ENCODE measurements around the gene TH. TPM values are rescaled to one million over a fixed set of nuclear protein-coding genes. Genes with fewer than 3 reads are reported as not detected.

Gene TH
- polyA plus RNA-seq, 1 donor = 1.0 TPM

DNA sequence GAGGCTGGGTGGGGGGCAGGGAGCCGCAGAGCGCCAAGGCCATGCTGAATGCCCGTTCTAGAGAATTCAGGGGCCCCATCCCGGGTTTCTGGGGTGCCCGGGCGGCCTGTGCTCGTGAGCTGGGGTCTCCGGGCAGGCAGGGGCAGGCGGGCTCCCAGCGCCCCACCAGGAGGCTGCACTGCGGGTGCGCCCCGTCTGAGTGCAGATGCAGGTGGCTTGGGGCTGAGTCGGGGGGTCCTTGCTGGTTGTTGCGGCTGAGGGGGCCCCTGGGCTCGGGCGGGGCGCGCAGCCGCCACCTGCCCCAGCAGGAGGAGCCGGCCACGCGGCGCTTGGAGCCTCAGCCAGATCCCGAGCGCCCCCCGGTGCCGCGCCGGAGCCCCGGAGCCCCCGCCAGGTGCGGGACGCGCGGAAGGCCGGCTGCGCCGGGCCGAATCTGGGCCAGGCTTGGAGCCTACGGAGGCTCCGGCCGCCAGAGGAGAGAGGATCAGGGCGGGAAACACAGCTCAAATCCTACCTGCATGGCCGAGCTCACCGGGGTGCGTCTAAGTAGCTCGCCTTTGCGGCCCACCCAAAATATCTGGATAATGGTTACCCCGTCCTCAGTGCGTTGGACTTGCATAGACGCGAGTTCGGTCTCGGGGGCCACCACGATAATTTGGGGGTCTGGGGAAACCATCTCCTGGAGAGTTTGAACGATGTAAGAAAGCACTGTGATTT, 31.8 kb downstream of the TH start:
- H3K36me3 ChIP-seq (ENCODE audit: control insufficient read depth, insufficient read depth, low read length) = no peaks in the 10 kb centered on the region
- H3K4me3 ChIP-seq (ENCODE audit: low read length) = peak overlapping the region; percentile 13
- DNase-seq = peak in 1 of 2 donors; percentile 64
- peaks cover 91% of the 10 kb centered on the region for H3K27me3 ChIP-seq (ENCODE audit: control insufficient read depth, insufficient read depth, low read length)
- no CpG with 5 or more reads among the region's 57 CpGs for WGBS (ENCODE audit: insufficient coverage, low lambda C conversion rate)
- H3K9me3 ChIP-seq (ENCODE audit: control insufficient read depth, low read depth, low read length) = peaks cover 5% of the 10 kb centered on the region
- peaks cover 5% of the 10 kb centered on the region for H3K4me1 ChIP-seq (ENCODE audit: control insufficient read depth, insufficient read depth, low read length)
- no peak overlapping the region for H3K27ac ChIP-seq (ENCODE audit: low read length)

DNA sequence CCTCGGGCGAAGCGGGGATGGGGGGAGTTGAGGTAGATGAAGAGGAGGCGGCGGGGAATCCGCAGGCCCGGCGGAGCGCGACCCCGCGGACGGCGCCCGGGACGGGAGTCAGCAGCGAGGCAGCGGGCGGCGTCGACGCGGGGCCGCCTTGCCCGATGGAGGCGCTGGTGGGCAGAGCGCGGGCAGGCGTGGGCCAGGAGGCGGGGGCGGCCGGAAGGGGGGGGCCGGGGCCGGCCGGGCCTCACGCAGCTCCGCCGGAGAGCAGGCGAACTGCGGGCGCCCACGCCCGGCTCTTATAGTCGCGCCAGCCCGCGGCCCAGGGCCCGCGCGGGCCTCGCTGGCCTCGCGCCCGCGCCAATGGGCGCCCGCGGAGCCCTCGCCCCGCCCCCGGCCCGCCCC, 32.5 kb downstream of the TH start, which contains the start of gene IGF2:
Gene IGF2, minus strand, starts transcription at position 267 of the 399 bp plus-strand sequence. CDS start 3,866 bp downstream, outside the sequence.
- WGBS (ENCODE audit: insufficient coverage, low lambda C conversion rate) = no CpG with 5 or more reads among the region's 62 CpGs
- peak within 1 kb of the TSS; percentile 49 for H3K4me3 ChIP-seq (ENCODE audit: low read length)
- peaks cover 4% of the 10 kb centered on the region for H3K36me3 ChIP-seq (ENCODE audit: control insufficient read depth, insufficient read depth, low read length)
- peaks cover 8% of the 10 kb centered on the region for H3K4me1 ChIP-seq (ENCODE audit: control insufficient read depth, insufficient read depth, low read length)
- DNase-seq = peak in 1 of 2 donors; percentile 57
- peaks cover 5% of the 10 kb centered on the region for H3K9me3 ChIP-seq (ENCODE audit: control insufficient read depth, low read depth, low read length)
- peak within 1 kb of the TSS; percentile 15 for H3K27ac ChIP-seq (ENCODE audit: low read length)
- peaks cover 91% of the 10 kb centered on the region for H3K27me3 ChIP-seq (ENCODE audit: control insufficient read depth, insufficient read depth, low read length)

GRCh38 chr11:2138431-2139122, 33.0 kb downstream of the TH start:
- peak overlapping the region; percentile 49 for H3K4me3 ChIP-seq (ENCODE audit: low read length)
- H3K9me3 ChIP-seq (ENCODE audit: control insufficient read depth, low read depth, low read length) = peaks cover 5% of the 10 kb centered on the region
- H3K4me1 ChIP-seq (ENCODE audit: control insufficient read depth, insufficient read depth, low read length) = peaks cover 14% of the 10 kb centered on the region
- peak overlapping the region; percentile 15 for H3K27ac ChIP-seq (ENCODE audit: low read length)
- H3K36me3 ChIP-seq (ENCODE audit: control insufficient read depth, insufficient read depth, low read length) = peaks cover 4% of the 10 kb centered on the region
- WGBS (ENCODE audit: insufficient coverage, low lambda C conversion rate) = 0% methylated on average over 2 of the region's 68 CpGs
- peaks cover 91% of the 10 kb centered on the region for H3K27me3 ChIP-seq (ENCODE audit: control insufficient read depth, insufficient read depth, low read length)
- peak in 1 of 2 donors; percentile 38 for DNase-seq

DNA sequence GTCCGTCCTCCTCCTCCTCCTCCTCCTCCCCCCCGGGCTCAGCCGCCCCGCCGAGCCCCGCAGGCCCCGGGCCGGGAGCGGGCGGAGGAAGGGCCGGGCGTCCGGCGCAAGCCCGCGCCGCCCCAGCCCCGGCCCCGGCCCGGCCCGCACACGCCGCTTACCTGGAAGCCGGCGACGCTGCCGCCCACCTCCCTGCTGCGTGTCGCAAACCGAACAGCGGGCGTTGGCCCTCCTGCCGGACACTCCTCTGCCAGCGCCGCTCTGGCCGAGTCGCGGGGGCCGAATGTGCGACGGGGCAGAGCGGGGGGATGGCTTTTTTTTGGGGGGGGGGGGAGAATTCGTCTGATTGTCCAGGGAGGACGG, 33.6 kb downstream of the TH start:
- WGBS (ENCODE audit: insufficient coverage, low lambda C conversion rate) = no CpG with 5 or more reads among the region's 44 CpGs
- peak in 1 of 2 donors; percentile 22 for DNase-seq
- Histone ChIP-seq H3K9me3 (ENCODE audit: control insufficient read depth, low read depth, low read length) (peaks cover 5% of the 10 kb centered on the region), H3K27me3 (ENCODE audit: control insufficient read depth, insufficient read depth, low read length) (peaks cover 90% of the 10 kb centered on the region), H3K27ac (ENCODE audit: low read length) (peak overlapping the region; percentile 32), H3K36me3 (ENCODE audit: control insufficient read depth, insufficient read depth, low read length) (peaks cover 4% of the 10 kb centered on the region), H3K4me1 (ENCODE audit: control insufficient read depth, insufficient read depth, low read length) (peaks cover 17% of the 10 kb centered on the region), H3K4me3 (ENCODE audit: low read length) (peak overlapping the region; percentile 49)

GRCh38 chr11:2137202-2138067, 34.2 kb downstream of the TH start:
- Histone ChIP-seq H3K9me3 (ENCODE audit: control insufficient read depth, low read depth, low read length) (peaks cover 5% of the 10 kb centered on the region), H3K36me3 (ENCODE audit: control insufficient read depth, insufficient read depth, low read length) (peaks cover 4% of the 10 kb centered on the region), H3K27ac (ENCODE audit: low read length) (peak overlapping the region; percentile 32), H3K4me1 (ENCODE audit: control insufficient read depth, insufficient read depth, low read length) (peaks cover 17% of the 10 kb centered on the region), H3K27me3 (ENCODE audit: control insufficient read depth, insufficient read depth, low read length) (peaks cover 89% of the 10 kb centered on the region), H3K4me3 (ENCODE audit: low read length) (peak overlapping the region; percentile 49)
- WGBS (ENCODE audit: insufficient coverage, low lambda C conversion rate) = no CpG with 5 or more reads among the region's 50 CpGs
- peak; percentile 38 to 69 for DNase-seq

- no CpG with 5 or more reads among the region's 8 CpGs for WGBS (ENCODE audit: insufficient coverage, low lambda C conversion rate)
- Histone ChIP-seq H3K27ac (ENCODE audit: low read length) (no peak overlapping the region), H3K9me3 (ENCODE audit: control insufficient read depth, low read depth, low read length) (peaks cover 7% of the 10 kb centered on the region), H3K4me1 (ENCODE audit: control insufficient read depth, insufficient read depth, low read length) (peaks cover 17% of the 10 kb centered on the region), H3K36me3 (ENCODE audit: control insufficient read depth, insufficient read depth, low read length) (peaks cover 6% of the 10 kb centered on the region), H3K27me3 (ENCODE audit: control insufficient read depth, insufficient read depth, low read length) (peaks cover 88% of the 10 kb centered on the region), H3K4me3 (ENCODE audit: low read length) (peak overlapping the region; percentile 49)
- no peak for DNase-seq
Observed at GRCh38 chr11:2136952-2137201, 34.7 kb downstream of the TH start.

GRCh38 chr11:2136209-2136951, 35.2 kb downstream of the TH start:
- Histone ChIP-seq H3K36me3 (ENCODE audit: control insufficient read depth, insufficient read depth, low read length) (peaks cover 6% of the 10 kb centered on the region), H3K27me3 (ENCODE audit: control insufficient read depth, insufficient read depth, low read length) (peaks cover 83% of the 10 kb centered on the region), H3K9me3 (ENCODE audit: control insufficient read depth, low read depth, low read length) (peaks cover 12% of the 10 kb centered on the region), H3K27ac (ENCODE audit: low read length) (no peak overlapping the region), H3K4me1 (ENCODE audit: control insufficient read depth, insufficient read depth, low read length) (peaks cover 17% of the 10 kb centered on the region), H3K4me3 (ENCODE audit: low read length) (peak overlapping the region; percentile 49)
- no CpG with 5 or more reads among the region's 24 CpGs for WGBS (ENCODE audit: insufficient coverage, low lambda C conversion rate)
- no peak for DNase-seq

GRCh38 chr11:2135648-2136201, 35.9 kb downstream of the TH start:
- Histone ChIP-seq H3K4me3 (ENCODE audit: low read length) (peak overlapping the region; percentile 49), H3K27ac (ENCODE audit: low read length) (no peak overlapping the region), H3K9me3 (ENCODE audit: control insufficient read depth, low read depth, low read length) (peaks cover 14% of the 10 kb centered on the region), H3K27me3 (ENCODE audit: control insufficient read depth, insufficient read depth, low read length) (peaks cover 76% of the 10 kb centered on the region), H3K36me3 (ENCODE audit: control insufficient read depth, insufficient read depth, low read length) (peaks cover 6% of the 10 kb centered on the region), H3K4me1 (ENCODE audit: control insufficient read depth, insufficient read depth, low read length) (peaks cover 14% of the 10 kb centered on the region)
- no peak for DNase-seq
- WGBS (ENCODE audit: insufficient coverage, low lambda C conversion rate) = no CpG with 5 or more reads among the region's 14 CpGs

DNA sequence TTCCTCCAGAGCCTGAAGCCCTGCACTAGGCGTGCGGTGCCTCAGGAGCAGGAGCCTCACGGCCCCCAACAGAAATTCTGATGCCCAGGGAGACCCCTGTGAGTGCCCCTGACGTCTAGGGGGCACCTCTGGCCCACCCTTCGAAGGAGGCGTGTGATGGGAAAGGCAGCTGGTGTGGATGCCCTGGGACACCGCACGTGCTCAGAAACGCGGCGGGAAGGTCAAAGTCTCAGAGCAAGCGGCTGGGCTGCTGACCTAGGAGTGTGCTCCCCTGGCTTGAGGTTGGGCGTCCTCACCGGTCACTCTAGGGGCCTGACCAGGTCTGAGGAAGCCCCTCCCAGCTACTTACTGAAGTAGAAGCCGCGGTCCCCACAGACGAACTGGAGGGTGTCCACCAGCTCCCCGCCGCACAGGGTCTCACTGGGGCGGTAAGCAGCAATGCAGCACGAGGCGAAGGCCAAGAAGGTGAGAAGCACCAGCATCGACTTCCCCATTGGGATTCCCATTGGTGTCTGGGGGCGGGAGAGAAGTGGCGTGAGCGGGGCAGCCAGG, 36.5 kb downstream of the TH start:
- Histone ChIP-seq H3K4me3 (ENCODE audit: low read length) (no peak overlapping the region), H3K4me1 (ENCODE audit: control insufficient read depth, insufficient read depth, low read length) (peaks cover 14% of the 10 kb centered on the region), H3K27ac (ENCODE audit: low read length) (no peak overlapping the region), H3K27me3 (ENCODE audit: control insufficient read depth, insufficient read depth, low read length) (peaks cover 71% of the 10 kb centered on the region), H3K36me3 (ENCODE audit: control insufficient read depth, insufficient read depth, low read length) (peaks cover 6% of the 10 kb centered on the region), H3K9me3 (ENCODE audit: control insufficient read depth, low read depth, low read length) (peaks cover 14% of the 10 kb centered on the region)
- no peak for DNase-seq
- WGBS (ENCODE audit: insufficient coverage, low lambda C conversion rate) = no CpG with 5 or more reads among the region's 26 CpGs

Measured in large intestine (tissue), 3 donors.